HG03342 (cell line): Measurements from ENCODE around the gene ARNT2.
"Not testable (repeated sequence)": the region's sequence is repeated elsewhere in the genome, so short reads cannot be mapped to it uniquely, and the experiment has no call there.

ENCODE experiments used
- ATAC-seq: cut with Tn5 transposase; IDR thresholded peaks from one replicate; pipeline ENCODE4 v1.9.1; 2021; ENCODE audit warnings: mild to moderate bottlenecking, moderate library complexity; ENCODE audit not compliant: unreplicated experiment

Gene ARNT2

GRCh38 chr15:80641384-80641783 lies 237.2 kb downstream of the ARNT2 start:
- no peak for ATAC-seq

- ATAC-seq: no peak
These were observed 239.3 kb downstream of the ARNT2 start for GRCh38 chr15:80643431-80643951.

GRCh38 chr15:80645494-80646065 lies 241.4 kb downstream of the ARNT2 start:
- ATAC-seq: no peak

- not testable (repeated sequence) for ATAC-seq
These were observed 243.2 kb downstream of the ARNT2 start for GRCh38 chr15:80647424-80647823.
